Naive thymus-derived CD4-positive, alpha-beta T cell (primary cell): ENCODE results near the gene POLR2C. TPM values are rescaled to one million over a fixed set of nuclear protein-coding genes. Genes with fewer than 3 reads are reported as not detected.

Experiments used
- ATAC-seq: fragments of 150-1000 bp; cut with Tn5 transposase; 2 replicates; pipeline ENCODE4 v1.10.0; 2021; ENCODE audit warnings: mild to moderate bottlenecking, moderate library complexity
- CTCF ChIA-PET: fragments of 350-600 bp; sonication (Branson Sonifier 250); formaldehyde crosslinking; loops from one replicate; lab custom pipeline; 2021; ENCODE audit warnings: antibody characterized with exemption; lab: Charles Lee
- POLR2A ChIA-PET: fragments of 350-600 bp; sonication (Branson Sonifier 250); formaldehyde crosslinking; loops from one replicate; lab custom pipeline; 2021; ENCODE audit warnings: antibody characterized with exemption, inconsistent platforms; lab: Charles Lee
- DNase-seq, 9 donors: peaks; one replicate each; pipeline versions ENCODE4 v3.0.0 to v3.0.0-alpha.2; 2020 to 2022; ENCODE audit warnings: mixed read lengths in 1 of 9
- H3K27ac ChIP-seq: one replicate; pipeline ENCODE4 v1.7.0; 2013; ENCODE audit warnings: mild to moderate bottlenecking, low read depth, low read length, moderate library complexity
- H3K27me3 ChIP-seq, 2 donors: one replicate each; pipeline ENCODE4 v1.7.0; 2013; ENCODE audit warnings: low read length in 2 of 2, mild to moderate bottlenecking in 2 of 2, moderate library complexity in 2 of 2; ENCODE audit not compliant: control insufficient read depth in 2 of 2, insufficient read depth in 2 of 2
- H3K36me3 ChIP-seq, 3 experiments: 1 replicate in 2 of 3; 2 replicates in 1 of 3; pipeline ENCODE4 v1.7.0; 2013; ENCODE audit warnings: low read length in 3 of 3, mild to moderate bottlenecking in 3 of 3, moderate library complexity in 1 of 3; ENCODE audit not compliant: insufficient read depth in 3 of 3, control insufficient read depth in 2 of 3
- H3K4me1 ChIP-seq, 2 donors: one replicate each; pipeline ENCODE4 v1.7.0; 2013; ENCODE audit warnings: low read length in 2 of 2, mild to moderate bottlenecking in 2 of 2, moderate library complexity in 1 of 2; ENCODE audit not compliant: control insufficient read depth in 2 of 2, insufficient read depth in 2 of 2
- H3K4me3 ChIP-seq: 2 replicates; pipeline ENCODE4 v1.7.0; 2013; ENCODE audit warnings: mild to moderate bottlenecking, low read length
- H3K9me3 ChIP-seq, 3 experiments: 1 replicate in 2 of 3; 2 replicates in 1 of 3; pipeline ENCODE4 v1.7.0; 2013; ENCODE audit warnings: low read length in 3 of 3; ENCODE audit not compliant: control insufficient read depth in 2 of 3
- H3K27ac Mint-ChIP-seq, 9 donors: one replicate each; pipeline ENCODE4 v1.8.0; 2020 to 2022; ENCODE audit warnings: mixed read lengths in 9 of 9, mild to moderate bottlenecking in 8 of 9, moderate library complexity in 5 of 9, inconsistent platforms in 2 of 9
- H3K27me3 Mint-ChIP-seq, 5 donors: one replicate each; pipeline ENCODE4 v1.8.0; 2021 to 2022; ENCODE audit warnings: mixed read lengths in 5 of 5, mild to moderate bottlenecking in 1 of 5
- H3K36me3 Mint-ChIP-seq, 5 donors: one replicate each; pipeline ENCODE4 v1.8.0; 2020 to 2022; ENCODE audit warnings: mixed read lengths in 5 of 5, mild to moderate bottlenecking in 3 of 5, inconsistent platforms in 1 of 5
- H3K4me1 Mint-ChIP-seq, 7 donors: one replicate each; pipeline ENCODE4 v1.8.0; 2020 to 2022; ENCODE audit warnings: mixed read lengths in 7 of 7, mild to moderate bottlenecking in 3 of 7, inconsistent platforms in 1 of 7
- H3K4me3 Mint-ChIP-seq, 10 donors: one replicate each; pipeline ENCODE4 v1.8.0; 2020 to 2022; ENCODE audit warnings: mild to moderate bottlenecking in 10 of 10, mixed read lengths in 10 of 10, moderate library complexity in 6 of 10, inconsistent platforms in 2 of 10
- H3K9me3 Mint-ChIP-seq, 11 donors: one replicate each; pipeline ENCODE4 v1.8.0; 2020 to 2022; ENCODE audit warnings: mixed read lengths in 11 of 11, mild to moderate bottlenecking in 4 of 11, inconsistent platforms in 1 of 11, moderate library complexity in 1 of 11
- intact Hi-C, 2 donors: fragments of 100-400 bp; cut with micrococcal nuclease; formaldehyde crosslinking; loops; one replicate each; pipeline ENCODE4 v1.15.1; 2023
- polyA plus RNA-seq, 2 donors: library from polyadenylated mRNA; unstranded; fragments of 300-500 nt; fragmentation: Illumina TruSeq; gene quantifications; one replicate each; pipeline ENCODE4 v1.2.3, GENCODE V29; 2021
- total RNA-seq, 6 experiments: library from RNA in 5 of 6; stranded (reverse) in 5 of 6; gene quantifications; 1 replicate in 5 of 6; 2 replicates in 1 of 6; pipeline ENCODE4 v1.2.3 and lab custom pipeline; 2021 to 2026

Gene POLR2C
- total and polyA plus RNA-seq, 7 experiments from 2014 or later, result 45.0 to 96.3 (median 72.5) TPM

DNA sequence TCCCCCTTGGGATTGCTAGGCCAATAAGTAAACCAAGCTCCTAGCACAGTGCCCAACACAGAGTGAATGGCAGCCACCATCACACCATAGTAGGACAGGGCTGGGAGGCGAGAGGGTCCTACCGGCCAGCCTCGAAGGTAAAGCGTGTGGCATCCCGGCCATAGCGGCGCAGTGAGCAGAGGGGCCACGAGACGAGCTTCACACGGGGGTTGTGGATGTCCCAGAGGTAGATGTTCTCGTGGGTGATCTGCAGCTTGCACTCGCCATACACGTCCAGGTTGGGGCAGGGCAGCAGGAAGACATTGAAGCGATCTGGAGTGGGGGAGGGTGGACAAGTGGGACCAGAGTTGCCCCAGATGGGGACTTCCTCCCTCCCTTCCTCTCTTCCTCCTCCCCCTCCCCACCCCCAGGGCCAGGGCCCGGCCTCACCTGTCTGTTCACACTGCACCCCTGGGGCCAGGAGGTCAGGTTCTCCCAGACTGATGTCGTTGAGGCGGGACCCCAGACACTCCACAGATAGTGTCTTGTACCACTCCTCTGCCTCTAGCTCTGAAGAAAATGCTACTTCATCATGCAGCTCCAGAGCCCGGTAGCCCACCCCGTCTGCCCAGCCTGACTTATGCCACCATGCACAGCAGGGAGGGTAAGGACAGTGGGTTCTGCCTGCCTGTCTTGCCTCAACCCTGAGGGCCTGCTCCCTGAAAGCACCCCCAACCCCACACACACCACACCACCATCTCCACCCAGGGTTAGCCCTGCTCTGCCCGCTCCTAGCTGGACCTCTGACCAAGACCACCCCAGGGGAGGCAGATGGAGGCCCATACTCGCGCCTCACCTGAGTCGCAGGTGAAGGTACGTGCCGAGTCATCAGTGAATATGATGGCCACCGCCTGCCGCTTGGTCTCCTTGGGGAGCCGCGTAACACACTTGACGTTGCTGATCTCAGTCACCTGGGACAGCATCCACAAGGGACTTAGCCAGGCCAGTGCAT, 12.5 kb downstream of the POLR2C start:
- H3K27ac Mint-ChIP-seq, result peak overlapping the region in 4 of 9 donors; percentile 34 to 70 (median 43)
- intact Hi-C loops, result no loop called here
- H3K4me1 ChIP-seq, result peaks cover 7 to 8% of the 10 kb centered on the region in 2 donors
- POLR2A ChIA-PET, result interaction anchor here (0.9 to 1.1 kb wide), 2 partner anchors 10 to 13 kb away, joined by 3 read pairs; partner anchors contain the start of gene POLR2C
- H3K36me3 Mint-ChIP-seq, result peaks cover 0 to 13% (median 0%) of the 10 kb centered on the region in 5 donors
- CTCF ChIA-PET, result interaction anchor here (0.6 to 1.5 kb wide), 5 partner anchors 10 to 45 kb away, joined by 3 to 5 read pairs (median 3); partner anchors contain the start of gene POLR2C
- no peak for ATAC-seq
- no peak for DNase-seq
- H3K4me1 Mint-ChIP-seq, result peaks cover 13 to 26% (median 16%) of the 10 kb centered on the region in 7 donors
- H3K27me3 ChIP-seq, result no peaks in the 10 kb centered on the region
- peak overlapping the region; percentile 45 for H3K27ac ChIP-seq
- H3K9me3 ChIP-seq, result no peaks in the 10 kb centered on the region
- no peaks in the 10 kb centered on the region for H3K9me3 Mint-ChIP-seq
- peaks cover 0 to 2% (median 0%) of the 10 kb centered on the region in 5 donors for H3K27me3 Mint-ChIP-seq
- H3K36me3 ChIP-seq, result peaks cover 5 to 34% (median 5%) of the 10 kb centered on the region in 3 experiments
- H3K4me3 Mint-ChIP-seq, result peak overlapping the region in 1 of 10 donors; percentile 11
- H3K4me3 ChIP-seq, result no peak overlapping the region

DNA sequence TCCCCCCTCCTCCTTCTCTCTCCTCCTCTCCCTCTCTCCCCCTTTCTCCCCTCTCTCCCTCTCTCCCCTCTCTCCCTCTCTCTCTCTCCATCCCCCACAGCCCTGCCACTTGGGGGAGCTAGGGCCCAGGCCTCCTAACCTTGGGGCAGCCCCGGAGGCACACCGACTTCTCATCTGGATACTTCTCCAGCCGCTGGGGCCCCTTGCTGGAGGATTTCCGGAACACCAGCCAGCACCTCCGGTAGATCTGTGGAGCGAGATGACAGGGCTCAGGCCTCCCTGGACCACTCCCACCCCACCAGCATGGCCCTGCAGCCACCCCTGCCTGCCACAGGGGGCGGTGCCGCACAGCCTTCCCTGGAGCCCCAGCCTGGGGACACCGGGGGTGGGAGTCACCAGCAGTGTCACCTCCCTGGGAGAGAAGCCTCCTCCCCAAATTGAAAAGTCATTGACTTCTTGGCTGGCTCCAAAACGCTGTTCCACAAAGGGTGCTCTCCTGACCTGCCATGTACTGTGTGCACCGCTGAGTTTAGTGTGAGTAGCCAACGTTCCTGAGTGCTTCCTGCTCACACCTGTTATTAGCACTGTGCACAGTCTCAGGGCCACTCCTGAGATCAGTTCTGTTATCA, 13.3 kb downstream of the POLR2C start:
- CTCF ChIA-PET, result interaction anchor here (1.0 to 1.5 kb wide), 2 partner anchors 13 to 45 kb away, joined by 3 read pairs; partner anchors contain the start of gene POLR2C
- peak overlapping the region; percentile 45 for H3K27ac ChIP-seq
- H3K9me3 ChIP-seq, result no peaks in the 10 kb centered on the region
- H3K36me3 ChIP-seq, result peaks cover 0 to 26% (median 5%) of the 10 kb centered on the region in 3 experiments
- intact Hi-C loops, result loop anchor here (1.0 kb wide), 2 partner anchors 10 to 43 kb away; partner anchors contain the start of gene DOK4 (in 1 of the 2)
- peaks cover 13 to 26% (median 17%) of the 10 kb centered on the region in 7 donors for H3K4me1 Mint-ChIP-seq
- H3K27me3 Mint-ChIP-seq, result peaks cover 0 to 2% (median 0%) of the 10 kb centered on the region in 5 donors
- ATAC-seq (peak; percentile 95), DNase-seq (peak; percentile 62 to 88 (median 74))
- POLR2A ChIA-PET, result interaction anchor here (0.9 kb wide), 2 partner anchors 11 to 18 kb away, joined by 3 read pairs; no protein-coding TSS in a partner anchor
- H3K4me1 ChIP-seq, result peaks cover 7 to 8% of the 10 kb centered on the region in 2 donors
- H3K9me3 Mint-ChIP-seq, result no peaks in the 10 kb centered on the region
- peak overlapping the region in 3 of 9 donors; percentile 60 to 70 (median 64) for H3K27ac Mint-ChIP-seq
- peaks cover 0 to 8% (median 0%) of the 10 kb centered on the region in 5 donors for H3K36me3 Mint-ChIP-seq
- H3K4me3 ChIP-seq, result no peak overlapping the region
- H3K27me3 ChIP-seq, result no peaks in the 10 kb centered on the region
- H3K4me3 Mint-ChIP-seq, result peak overlapping the region in 8 of 10 donors; percentile 24 to 73 (median 44)

DNA sequence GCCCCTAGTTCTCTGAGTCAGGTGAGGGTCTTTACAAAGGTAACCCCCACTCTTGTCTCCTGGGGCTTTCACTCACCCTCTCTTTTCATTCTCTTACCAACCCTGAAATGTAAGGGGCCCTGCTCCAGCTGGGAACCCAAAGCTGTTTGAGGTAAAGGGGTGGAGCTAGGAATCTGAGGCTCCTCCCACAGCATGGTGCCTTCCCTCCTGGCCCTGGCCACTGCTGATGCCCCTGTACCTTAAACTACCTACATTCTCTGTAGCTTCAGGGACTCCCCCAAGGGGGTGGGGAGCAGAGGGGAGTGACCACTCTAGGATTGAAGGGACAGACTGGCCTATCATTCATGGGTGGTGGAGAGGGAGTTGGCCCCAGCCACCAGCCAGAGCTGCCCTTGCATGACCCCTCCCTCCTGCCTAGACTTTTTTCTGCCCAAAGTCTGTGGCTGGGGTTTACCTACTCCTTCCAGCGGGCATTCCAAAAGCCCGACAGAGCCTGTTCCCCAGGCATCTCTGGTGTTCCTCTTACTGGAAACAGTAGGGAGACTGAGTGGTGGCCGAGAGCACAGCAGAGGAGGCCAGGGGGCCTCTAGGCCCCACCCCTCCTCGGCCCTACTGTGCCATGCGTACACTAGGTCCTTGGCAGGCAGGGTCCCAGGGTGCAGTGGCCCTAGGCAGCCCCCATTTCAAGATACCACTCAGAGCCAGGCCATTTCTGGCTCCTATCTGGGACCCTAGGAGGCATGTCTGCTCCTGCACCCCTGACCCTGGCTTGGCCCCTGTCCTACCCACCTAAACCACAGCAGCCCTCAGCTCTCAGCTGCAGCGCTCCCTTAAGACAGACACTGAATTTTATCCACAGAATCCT, 14.3 kb downstream of the POLR2C start:
- ATAC-seq (no peak), DNase-seq (no peak)
- Histone ChIP-seq H3K27ac (peak overlapping the region; percentile 45), H3K36me3 (peaks cover 0 to 18% (median 0%) of the 10 kb centered on the region in 3 experiments), H3K27me3 (no peaks in the 10 kb centered on the region), H3K4me3 (no peak overlapping the region), H3K9me3 (no peaks in the 10 kb centered on the region), H3K4me1 (peaks cover 7 to 8% of the 10 kb centered on the region in 2 donors)
- Mint-ChIP-seq H3K4me1 (peaks cover 13 to 26% (median 17%) of the 10 kb centered on the region in 7 donors), H3K9me3 (no peaks in the 10 kb centered on the region), H3K27me3 (peaks cover 0 to 2% (median 0%) of the 10 kb centered on the region in 5 donors), H3K4me3 (peak overlapping the region in 4 of 10 donors; percentile 30 to 73 (median 58)), H3K36me3 (peaks cover 0 to 5% (median 0%) of the 10 kb centered on the region in 5 donors), H3K27ac (peak overlapping the region in 1 of 9 donors; percentile 47)
- ChIA-PET CTCF (interaction anchor here (1.0 to 1.5 kb wide), 2 partner anchors 9 to 44 kb away, joined by 3 read pairs; partner anchors contain the start of gene DOK4), POLR2A (interaction anchor here (0.9 to 1.2 kb wide), 2 partner anchors 13 to 19 kb away, joined by 3 read pairs; no protein-coding TSS in a partner anchor)
- intact Hi-C loops, result loop anchor here (1.0 kb wide), 2 partner anchors 10 to 43 kb away; partner anchors contain the start of gene DOK4 (in 1 of the 2)

DNA sequence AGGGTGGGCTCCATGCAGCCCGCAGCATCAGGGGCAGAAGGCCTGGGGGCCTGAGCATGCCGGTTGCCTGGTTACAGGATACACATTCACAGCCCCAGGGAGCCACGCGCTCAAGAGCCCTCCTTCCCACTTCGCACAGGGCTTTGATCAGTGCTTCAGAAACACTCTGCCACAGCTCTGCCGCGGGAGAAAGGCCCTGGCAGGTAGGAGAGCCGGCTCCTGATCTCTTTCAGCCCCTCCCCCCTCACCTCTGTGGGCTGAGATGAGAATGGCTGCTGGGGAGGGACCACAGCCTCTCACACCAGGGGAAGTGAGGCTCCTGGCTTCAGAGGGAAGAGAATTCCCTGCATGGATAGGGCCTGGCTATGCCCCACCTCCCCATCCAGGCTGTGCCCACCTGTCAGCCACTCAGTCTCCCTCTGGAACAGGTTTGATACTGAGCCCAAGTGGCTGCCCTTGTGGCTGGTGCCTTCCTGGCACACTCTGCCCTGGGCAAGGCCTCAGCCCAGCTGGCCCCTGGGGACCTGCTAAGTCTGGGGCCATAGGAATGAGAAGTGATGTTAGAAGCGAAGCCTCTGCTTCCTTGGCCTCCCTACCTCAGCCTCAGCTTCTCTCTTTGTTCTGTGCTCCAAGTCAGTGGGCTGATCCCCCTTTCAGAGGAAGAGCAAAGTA, 15.2 kb downstream of the POLR2C start:
- Histone ChIP-seq H3K9me3 (no peaks in the 10 kb centered on the region), H3K4me1 (peaks cover 7 to 8% of the 10 kb centered on the region in 2 donors), H3K36me3 (peaks cover 0 to 9% (median 0%) of the 10 kb centered on the region in 3 experiments), H3K4me3 (no peak overlapping the region), H3K27ac (no peak overlapping the region), H3K27me3 (no peaks in the 10 kb centered on the region)
- Mint-ChIP-seq H3K27me3 (peaks cover 0 to 2% (median 0%) of the 10 kb centered on the region in 5 donors), H3K4me1 (peaks cover 7 to 22% (median 17%) of the 10 kb centered on the region in 7 donors), H3K27ac (peak overlapping the region in 1 of 9 donors; percentile 47), H3K36me3 (no peaks in the 10 kb centered on the region), H3K4me3 (no peak overlapping the region), H3K9me3 (no peaks in the 10 kb centered on the region)
- ChIA-PET CTCF (no interaction called here), POLR2A (interaction anchor here (1.2 kb wide), 1 partner anchor 14 kb away, joined by 3 read pairs; no protein-coding TSS in a partner anchor)
- intact Hi-C loops, result no loop called here
- ATAC-seq, result no peak
- no peak for DNase-seq

GRCh38 chr16:57478396-57479204, 16.1 kb downstream of the POLR2C start:
- Histone ChIP-seq H3K4me1 (peaks cover 7 to 8% of the 10 kb centered on the region in 2 donors), H3K36me3 (no peaks in the 10 kb centered on the region), H3K27me3 (no peaks in the 10 kb centered on the region), H3K27ac (no peak overlapping the region), H3K4me3 (no peak overlapping the region), H3K9me3 (no peaks in the 10 kb centered on the region)
- no peaks in the 10 kb centered on the region for H3K36me3 Mint-ChIP-seq
- ATAC-seq (no peak), DNase-seq (no peak)
- ChIA-PET CTCF (no interaction called here), POLR2A (no interaction called here)
- H3K4me3 Mint-ChIP-seq, result peak overlapping the region in 1 of 10 donors; percentile 16
- no peaks in the 10 kb centered on the region for H3K9me3 Mint-ChIP-seq
- peak overlapping the region in 2 of 9 donors; percentile 7 to 46 for H3K27ac Mint-ChIP-seq
- H3K4me1 Mint-ChIP-seq, result peaks cover 7 to 22% (median 17%) of the 10 kb centered on the region in 7 donors
- H3K27me3 Mint-ChIP-seq, result peaks cover 0 to 2% (median 0%) of the 10 kb centered on the region in 5 donors
- intact Hi-C loops, result no loop called here
